Measurements from ENCODE around the gene MRTFB. TPM values are rescaled to one million over a fixed set of nuclear protein-coding genes. Genes with fewer than 3 reads are reported as not detected.

Gene MRTFB
- total RNA-seq, 1 donor from 2014 or later = 31.4 TPM

DNA sequence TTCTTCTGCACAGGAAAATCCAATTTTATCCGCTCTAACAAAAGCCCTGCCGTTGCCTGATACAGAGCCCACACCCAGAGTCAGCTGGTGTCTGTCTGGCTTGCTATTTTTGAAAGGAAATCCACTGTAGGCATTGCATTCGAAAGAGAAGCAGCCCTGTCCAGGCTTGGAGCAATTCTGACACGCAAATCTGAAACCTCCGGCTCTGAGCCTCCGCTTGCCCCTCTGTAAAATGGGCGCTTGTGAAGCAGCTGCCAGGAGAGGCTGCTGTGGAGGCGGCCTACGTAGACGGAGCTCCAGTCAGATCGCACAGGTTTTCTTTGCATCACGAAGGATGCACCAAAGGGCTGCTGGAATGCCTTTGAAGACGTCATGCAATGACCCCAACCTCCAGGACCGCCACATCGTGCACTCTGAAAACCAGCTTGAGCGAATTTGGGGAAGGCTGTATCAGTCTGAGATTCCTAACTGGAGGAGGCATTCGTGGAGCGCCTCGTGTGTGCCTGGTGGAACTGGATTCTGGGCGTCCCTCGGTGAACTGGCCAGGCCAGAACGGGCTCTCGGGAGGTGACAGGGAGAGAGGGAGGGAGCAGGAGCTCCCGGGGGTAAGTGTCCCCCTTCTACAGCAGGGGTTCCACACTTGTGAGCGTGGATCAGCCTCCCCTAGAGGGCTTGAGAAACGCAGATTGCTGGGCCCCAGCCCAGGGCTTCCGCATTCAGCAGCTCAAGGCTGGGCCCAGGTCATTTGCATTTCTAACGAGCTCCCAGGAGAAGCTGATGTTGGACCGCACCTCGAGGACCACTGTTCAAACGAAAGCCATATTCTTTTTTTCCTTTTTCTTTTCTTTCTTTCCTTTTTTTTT lies 215.5 kb downstream of the MRTFB start:
- H3K9me3 Mint-ChIP-seq (ENCODE audit: unreplicated experiment) = peaks cover 6% of the 10 kb centered on the region
- H3K36me3 Mint-ChIP-seq (ENCODE audit: unreplicated experiment) = peaks cover 3% of the 10 kb centered on the region
- TF ChIP-seq, protein P1, sequence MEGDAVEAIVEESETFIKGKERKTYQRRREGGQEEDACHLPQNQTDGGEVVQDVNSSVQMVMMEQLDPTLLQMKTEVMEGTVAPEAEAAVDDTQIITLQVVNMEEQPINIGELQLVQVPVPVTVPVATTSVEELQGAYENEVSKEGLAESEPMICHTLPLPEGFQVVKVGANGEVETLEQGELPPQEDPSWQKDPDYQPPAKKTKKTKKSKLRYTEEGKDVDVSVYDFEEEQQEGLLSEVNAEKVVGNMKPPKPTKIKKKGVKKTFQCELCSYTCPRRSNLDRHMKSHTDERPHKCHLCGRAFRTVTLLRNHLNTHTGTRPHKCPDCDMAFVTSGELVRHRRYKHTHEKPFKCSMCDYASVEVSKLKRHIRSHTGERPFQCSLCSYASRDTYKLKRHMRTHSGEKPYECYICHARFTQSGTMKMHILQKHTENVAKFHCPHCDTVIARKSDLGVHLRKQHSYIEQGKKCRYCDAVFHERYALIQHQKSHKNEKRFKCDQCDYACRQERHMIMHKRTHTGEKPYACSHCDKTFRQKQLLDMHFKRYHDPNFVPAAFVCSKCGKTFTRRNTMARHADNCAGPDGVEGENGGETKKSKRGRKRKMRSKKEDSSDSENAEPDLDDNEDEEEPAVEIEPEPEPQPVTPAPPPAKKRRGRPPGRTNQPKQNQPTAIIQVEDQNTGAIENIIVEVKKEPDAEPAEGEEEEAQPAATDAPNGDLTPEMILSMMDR (IDR thresholded peaks at IDR 0.05) = no peak
- H3K27ac Mint-ChIP-seq (ENCODE audit: unreplicated experiment) = peak overlapping the region; percentile 83
- peaks cover 13% of the 10 kb centered on the region for H3K4me1 Mint-ChIP-seq (ENCODE audit: unreplicated experiment)
- peaks cover 3% of the 10 kb centered on the region for H3K27me3 Mint-ChIP-seq (ENCODE audit: unreplicated experiment)
- H3K4me3 Mint-ChIP-seq (ENCODE audit: unreplicated experiment) = peak overlapping the region; percentile 73
- DNase-seq (ENCODE audit: extremely low spot score, unreplicated experiment) = no peak

DNA sequence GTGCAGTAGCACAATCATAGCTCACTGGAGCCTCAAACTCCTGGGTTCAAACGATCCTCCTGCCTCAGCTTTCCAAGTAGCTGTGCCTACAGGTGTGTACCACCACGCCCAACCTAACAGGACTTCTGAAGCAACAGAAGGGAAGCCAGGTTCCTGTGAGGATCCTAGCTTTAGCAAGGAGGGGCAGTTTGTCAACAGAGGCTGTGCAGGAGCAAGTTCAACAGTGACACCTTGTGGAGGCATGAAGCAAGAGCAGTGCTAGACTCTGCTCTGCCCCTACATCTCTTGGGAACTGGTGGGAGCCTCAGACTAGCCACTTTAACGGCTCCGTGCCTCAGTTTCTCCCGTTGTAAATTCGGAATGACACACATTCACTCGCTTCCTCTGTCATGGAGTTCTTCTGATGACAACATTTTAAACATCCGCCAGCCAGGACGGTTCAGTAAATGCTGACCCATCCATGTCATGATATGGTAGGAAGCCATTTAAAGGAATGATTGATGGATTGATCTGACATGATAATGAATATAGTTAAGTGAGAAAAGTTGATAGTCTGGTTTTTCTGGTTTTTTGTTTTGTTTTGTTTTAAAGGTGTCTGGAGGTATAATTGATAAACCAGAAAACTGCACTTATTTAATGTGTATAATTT lies 218.7 kb downstream of the MRTFB start:
- DNase-seq (ENCODE audit: extremely low spot score, unreplicated experiment) = no peak
- H3K27me3 Mint-ChIP-seq (ENCODE audit: unreplicated experiment) = peaks cover 3% of the 10 kb centered on the region

DNA sequence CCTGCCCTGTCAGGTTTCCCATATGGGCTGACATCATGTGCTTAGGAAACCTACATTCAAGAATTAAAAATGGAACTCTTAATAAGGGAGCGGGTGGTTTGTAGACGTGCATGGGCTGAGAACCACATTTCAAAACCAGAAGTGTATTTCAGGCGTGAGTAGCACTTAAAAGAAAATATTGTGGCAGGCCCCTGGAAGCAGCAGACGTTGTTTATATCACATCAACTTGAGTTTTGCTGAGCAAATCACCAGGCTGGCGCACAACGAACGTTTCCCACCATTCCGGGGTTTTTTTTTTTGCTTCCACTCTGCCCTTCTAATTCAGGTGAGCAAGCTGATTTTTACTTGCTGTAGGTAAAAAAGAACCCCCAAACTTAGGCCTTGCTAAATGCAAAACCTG lies 220.2 kb downstream of the MRTFB start:
- TF ChIP-seq, protein P1 (IDR thresholded peaks at IDR 0.05) = no peak
- Mint-ChIP-seq H3K4me1 (ENCODE audit: unreplicated experiment) (peaks cover 5% of the 10 kb centered on the region), H3K27me3 (ENCODE audit: unreplicated experiment) (peaks cover 3% of the 10 kb centered on the region), H3K4me3 (ENCODE audit: unreplicated experiment) (no peak overlapping the region), H3K27ac (ENCODE audit: unreplicated experiment) (no peak overlapping the region), H3K9me3 (ENCODE audit: unreplicated experiment) (peaks cover 6% of the 10 kb centered on the region), H3K36me3 (ENCODE audit: unreplicated experiment) (peaks cover 3% of the 10 kb centered on the region)
- no peak for DNase-seq (ENCODE audit: extremely low spot score, unreplicated experiment)

More for the DNA sequence above, 218.7 kb downstream of the MRTFB start:
- no peak overlapping the region for H3K27ac Mint-ChIP-seq (ENCODE audit: unreplicated experiment)
- no peak overlapping the region for H3K4me3 Mint-ChIP-seq (ENCODE audit: unreplicated experiment)
- TF ChIP-seq, protein P1 (IDR thresholded peaks at IDR 0.05) = peak; percentile 50
- H3K4me1 Mint-ChIP-seq (ENCODE audit: unreplicated experiment) = peaks cover 11% of the 10 kb centered on the region
- peaks cover 6% of the 10 kb centered on the region for H3K9me3 Mint-ChIP-seq (ENCODE audit: unreplicated experiment)
- peaks cover 3% of the 10 kb centered on the region for H3K36me3 Mint-ChIP-seq (ENCODE audit: unreplicated experiment)

DNA sequence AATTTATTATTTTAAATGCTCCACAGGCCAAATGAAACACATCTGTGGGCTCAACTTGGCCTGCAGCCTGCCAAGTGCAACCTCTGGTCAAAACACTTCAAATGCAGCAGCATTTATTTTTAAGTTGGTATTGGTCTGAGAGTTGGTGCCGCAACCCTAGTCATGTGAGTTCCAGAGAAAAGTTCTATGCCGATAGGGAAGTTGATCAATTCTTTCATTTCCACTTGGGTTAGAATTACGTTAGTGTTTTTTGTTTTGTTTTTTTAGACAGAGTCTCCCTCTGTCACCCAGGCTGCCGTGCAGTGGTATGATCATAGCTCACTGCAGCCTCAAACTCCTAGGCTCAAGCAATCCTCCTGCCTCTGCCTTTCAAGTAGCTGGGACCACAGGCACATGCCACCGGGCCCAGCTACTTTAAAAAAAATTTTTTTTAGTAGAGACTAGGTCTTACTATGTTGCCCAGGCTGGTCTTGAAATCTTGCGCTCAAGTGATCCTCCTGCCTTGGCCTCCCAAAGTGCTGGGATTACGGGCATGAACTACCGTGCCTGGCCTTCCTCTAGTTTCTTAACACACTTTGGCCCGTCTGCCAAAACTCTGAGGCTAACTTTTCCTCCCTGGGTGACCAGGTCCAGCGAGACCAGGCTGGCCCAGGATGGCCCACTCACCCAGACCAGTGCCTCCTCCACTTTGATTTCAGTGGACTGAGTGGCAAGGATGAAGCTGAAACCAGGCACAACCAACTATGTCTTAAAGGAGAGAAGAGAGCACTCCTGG lies 221.1 kb downstream of the MRTFB start:
- Mint-ChIP-seq H3K27me3 (ENCODE audit: unreplicated experiment) (peaks cover 3% of the 10 kb centered on the region), H3K36me3 (ENCODE audit: unreplicated experiment) (peaks cover 3% of the 10 kb centered on the region), H3K27ac (ENCODE audit: unreplicated experiment) (no peak overlapping the region), H3K9me3 (ENCODE audit: unreplicated experiment) (peaks cover 6% of the 10 kb centered on the region), H3K4me3 (ENCODE audit: unreplicated experiment) (no peak overlapping the region), H3K4me1 (ENCODE audit: unreplicated experiment) (no peaks in the 10 kb centered on the region)
- no peak for DNase-seq (ENCODE audit: extremely low spot score, unreplicated experiment)
- TF ChIP-seq, protein P1 (IDR thresholded peaks at IDR 0.05) = no peak
